ENCODE measurements around the gene GLI3.

Gene GLI3

DNA sequence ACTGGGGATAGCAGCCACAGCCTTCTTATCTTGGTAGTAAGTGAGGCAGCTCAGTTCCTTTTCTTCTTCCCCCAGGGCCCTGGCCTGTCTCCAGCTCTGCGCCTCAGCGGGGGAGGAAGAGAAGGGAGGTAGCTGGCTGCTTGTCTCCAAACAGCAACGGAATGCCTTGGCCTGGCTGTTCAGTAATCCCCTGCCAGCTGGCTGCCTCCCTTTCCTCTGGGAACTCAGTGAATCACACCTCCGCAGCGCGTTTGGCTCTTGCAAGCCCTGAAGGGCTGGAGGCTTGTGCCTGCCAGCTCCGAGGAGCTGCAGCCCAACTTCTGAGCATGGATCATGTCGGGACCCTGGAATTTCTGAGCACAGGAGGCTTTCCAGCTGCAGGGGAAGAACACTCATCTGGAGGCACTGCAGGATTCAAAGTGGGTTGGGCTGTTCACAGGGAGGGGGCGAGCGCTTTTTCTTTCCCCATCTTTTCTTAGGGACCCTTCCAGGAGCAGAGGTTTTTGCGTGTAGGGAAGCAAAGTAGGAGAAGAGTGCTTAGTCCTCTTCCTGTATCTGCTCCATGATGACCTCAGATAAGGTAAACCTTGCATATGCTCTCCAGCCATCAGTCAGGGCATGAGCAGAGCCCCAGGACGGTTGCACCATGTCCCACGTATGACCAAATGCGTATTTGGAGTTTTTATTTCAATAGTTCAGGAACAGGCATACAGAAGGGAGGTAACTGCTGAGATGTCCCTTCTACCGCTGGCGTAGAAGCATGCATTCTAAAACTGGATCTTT lies 280.9 kb downstream of the GLI3 start:
- DNase-seq, result no peak

GRCh38 chr7:41955451-41955850 lies 281.6 kb downstream of the GLI3 start:
- DNase-seq, result no peak

- no peak for DNase-seq
Measured at GRCh38 chr7:41954976-41955375, 282.0 kb downstream of the GLI3 start.

GRCh38 chr7:41948503-41948902 lies 288.5 kb downstream of the GLI3 start:
- no peak for DNase-seq

- DNase-seq, result peak; percentile 44
Measured at GRCh38 chr7:41943094-41943577, 293.9 kb downstream of the GLI3 start.

DNA sequence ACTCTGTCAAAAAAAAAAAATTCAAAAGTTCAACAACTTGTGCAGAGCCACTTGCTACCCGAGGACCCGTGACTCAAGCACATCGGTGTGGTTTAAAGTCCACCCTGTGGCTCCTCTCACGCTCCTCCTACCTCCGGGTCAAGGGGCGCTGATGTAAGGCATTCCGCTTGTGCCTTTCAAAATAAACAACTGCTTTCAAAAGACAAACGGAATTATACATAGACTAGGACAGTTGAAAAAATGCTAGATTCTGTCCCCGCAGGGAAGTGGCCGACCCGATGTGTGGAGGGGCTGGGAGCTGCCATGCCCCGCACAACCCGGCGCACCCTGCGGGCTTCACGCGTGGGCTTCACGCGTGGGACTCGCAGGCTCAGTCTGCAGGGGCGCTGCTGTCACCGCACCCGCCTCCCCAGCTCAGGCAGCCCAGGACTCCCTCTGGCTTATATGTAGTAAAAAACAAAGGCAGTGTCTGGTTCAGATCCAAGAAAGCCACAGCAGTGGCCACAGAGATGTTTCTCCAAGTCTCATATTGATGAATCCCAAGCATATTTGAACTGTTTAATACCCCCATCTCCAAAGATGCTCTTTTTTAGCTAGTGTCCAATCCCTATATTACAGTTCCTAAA lies 294.4 kb downstream of the GLI3 start:
- no peak for DNase-seq

GRCh38 chr7:41940760-41941343 lies 296.2 kb downstream of the GLI3 start:
- peak; percentile 60 for DNase-seq

GRCh38 chr7:41938371-41938770 lies 298.6 kb downstream of the GLI3 start:
- DNase-seq, result no peak

DNA sequence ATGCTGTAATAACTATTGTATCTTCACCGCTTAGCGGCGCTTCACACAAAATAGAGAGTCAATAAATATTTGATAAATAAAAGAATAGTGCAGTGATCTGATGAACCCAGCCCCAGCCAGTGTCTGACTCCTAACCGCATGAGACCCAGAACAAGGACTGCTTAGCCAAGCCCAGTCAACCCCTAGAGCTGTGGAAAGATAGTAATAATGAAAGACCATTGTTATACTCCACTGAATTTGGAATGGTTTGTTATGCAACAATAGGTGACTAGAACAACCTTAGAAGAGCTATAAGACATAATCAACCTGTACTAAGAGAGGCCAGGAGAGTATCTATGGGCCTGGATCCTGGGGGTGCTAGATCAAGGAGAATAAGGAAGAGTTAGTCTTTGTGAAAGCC lies 303.6 kb downstream of the GLI3 start:
- DNase-seq, result no peak

- no peak for DNase-seq
Measured at GRCh38 chr7:41931263-41931646, 305.8 kb downstream of the GLI3 start.

- DNase-seq, result no peak
Measured at GRCh38 chr7:41930538-41931262, 306.3 kb downstream of the GLI3 start.

- DNase-seq, result no peak
Measured at GRCh38 chr7:41928781-41929180, 308.2 kb downstream of the GLI3 start.

DNA sequence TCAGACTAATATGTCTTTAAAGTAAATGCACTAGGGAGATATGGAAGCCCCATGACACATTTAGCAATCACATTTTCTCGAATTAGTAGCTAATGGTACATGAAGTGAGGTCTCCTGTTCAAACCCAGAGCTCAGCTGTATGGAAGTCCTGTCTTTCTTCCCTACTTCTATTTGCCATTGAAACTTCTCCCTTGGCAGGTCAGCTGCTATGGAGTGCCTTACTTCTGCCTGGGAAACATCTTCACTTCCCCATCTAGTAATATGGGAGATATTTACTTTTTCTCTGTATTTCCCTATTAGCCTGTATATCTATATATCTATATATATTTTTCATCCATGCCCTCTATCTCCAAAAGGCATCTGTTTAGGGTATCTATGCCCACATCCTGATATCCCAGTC lies 308.8 kb downstream of the GLI3 start:
- DNase-seq, result no peak

- no peak for DNase-seq
Measured at GRCh38 chr7:41927380-41927779, 309.6 kb downstream of the GLI3 start.

DNA sequence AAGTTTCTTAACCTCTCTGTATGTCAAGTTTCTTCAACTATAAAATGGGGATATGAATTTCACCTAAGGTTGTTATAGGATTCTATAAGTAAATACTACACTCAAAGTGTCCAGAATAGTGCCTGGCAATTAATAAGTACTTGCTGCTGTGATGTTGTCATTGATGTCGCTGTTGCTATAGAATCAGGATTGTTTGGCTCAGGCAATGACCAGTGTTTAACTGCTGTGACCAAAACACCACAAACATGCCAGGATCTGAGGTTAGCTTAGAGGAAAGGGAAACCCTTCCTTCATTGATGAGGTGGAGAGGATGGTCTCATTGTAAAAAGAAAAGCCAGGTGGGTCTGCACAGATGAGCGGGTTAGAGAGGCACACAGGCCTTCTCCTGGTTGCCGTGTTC lies 311.1 kb downstream of the GLI3 start:
- DNase-seq, result no peak

GRCh38 chr7:41924796-41925195 lies 312.2 kb downstream of the GLI3 start:
- no peak for DNase-seq

DNA sequence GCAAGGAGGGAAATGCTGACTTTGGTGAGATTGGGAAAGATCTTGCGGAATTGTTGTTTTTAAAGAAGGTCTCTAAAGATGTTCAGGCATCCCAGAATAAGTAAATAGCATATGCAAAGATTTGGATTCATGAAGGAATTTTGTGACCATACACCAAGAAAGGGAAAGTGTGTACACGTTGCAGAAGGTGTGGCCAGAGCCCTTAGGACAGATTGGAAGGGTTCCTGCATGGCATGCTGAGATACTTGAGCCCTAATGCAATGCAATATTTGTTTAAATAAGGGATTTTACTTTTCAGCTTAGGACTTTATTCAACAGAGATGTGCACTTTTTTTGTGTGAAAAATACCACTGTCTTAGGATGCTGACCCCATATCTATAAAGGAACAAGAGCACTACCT lies 314.6 kb downstream of the GLI3 start:
- DNase-seq, result no peak

GRCh38 chr7:41921453-41921981 lies 315.5 kb downstream of the GLI3 start:
- no peak for DNase-seq

GRCh38 chr7:41918597-41918996 lies 318.4 kb downstream of the GLI3 start:
- DNase-seq, result no peak

DNA sequence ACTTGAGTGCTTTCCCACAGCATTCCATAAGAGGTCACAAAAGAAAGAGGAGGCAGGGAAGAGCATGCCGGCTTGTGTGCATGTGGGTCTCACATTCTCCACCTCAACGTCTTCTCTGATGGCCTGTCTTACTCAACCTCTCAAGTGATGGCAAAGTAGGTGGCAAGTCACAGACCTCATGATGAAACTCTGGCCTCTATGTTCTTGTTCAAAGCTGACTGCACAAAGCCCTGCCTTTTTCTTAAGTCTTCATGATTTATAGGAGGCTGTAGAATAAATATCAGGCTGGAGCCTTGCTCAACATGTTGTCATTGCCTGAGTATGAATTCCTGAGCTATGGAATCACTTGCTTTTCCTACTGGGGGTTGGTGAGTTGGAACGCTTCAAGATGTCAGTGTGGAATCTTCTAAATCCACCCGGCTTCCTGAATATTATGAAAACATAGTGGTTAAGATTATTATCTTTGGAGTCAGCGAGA lies 320.5 kb downstream of the GLI3 start:
- DNase-seq, result no peak

GRCh38 chr7:41915871-41916270 lies 321.1 kb downstream of the GLI3 start:
- no peak for DNase-seq

DNA sequence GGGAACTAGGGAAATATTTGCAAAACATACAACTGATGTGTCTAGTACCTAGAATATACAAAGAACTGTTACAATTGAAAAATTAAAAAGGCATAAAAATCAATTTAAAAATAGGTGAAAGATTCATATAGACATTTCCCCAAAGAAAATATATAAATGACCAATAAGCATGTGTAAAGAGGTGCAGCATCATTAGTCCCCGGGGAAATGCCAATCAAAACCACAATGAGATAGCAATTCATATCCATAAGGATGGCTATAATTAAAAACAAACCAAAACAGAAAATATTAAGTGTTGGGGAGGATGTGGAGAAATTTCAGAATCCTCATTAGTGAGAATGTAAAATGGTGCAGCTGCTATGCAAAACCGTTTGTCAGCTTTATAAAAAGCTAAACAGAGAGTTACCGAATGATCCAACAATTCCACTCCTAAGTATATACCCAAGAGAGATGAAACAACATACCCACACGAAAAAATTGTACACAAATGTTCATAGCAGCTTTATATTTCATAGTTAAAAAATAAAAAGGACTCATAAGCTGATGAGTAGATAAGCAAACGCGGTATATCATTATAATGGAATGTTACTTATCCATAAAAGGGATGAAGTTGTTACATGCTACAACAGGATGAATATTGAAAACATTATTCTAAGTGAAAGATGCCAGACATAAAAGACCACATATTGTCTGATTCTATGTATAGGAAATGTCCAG lies 324.0 kb downstream of the GLI3 start:
- no peak for DNase-seq
